CD4-positive, alpha-beta T cell treated with Interleukin-15 for 1 hour (primary cell): ENCODE measurements around the gene BRME1.
A peak's percentile ranks its signal among the peaks of the same experiment; 100 is the strongest.

Source experiments
- DNase-seq: peaks from one replicate; pipeline ENCODE4 v3.0.0-alpha.2; 2020

The BRME1 gene

DNA sequence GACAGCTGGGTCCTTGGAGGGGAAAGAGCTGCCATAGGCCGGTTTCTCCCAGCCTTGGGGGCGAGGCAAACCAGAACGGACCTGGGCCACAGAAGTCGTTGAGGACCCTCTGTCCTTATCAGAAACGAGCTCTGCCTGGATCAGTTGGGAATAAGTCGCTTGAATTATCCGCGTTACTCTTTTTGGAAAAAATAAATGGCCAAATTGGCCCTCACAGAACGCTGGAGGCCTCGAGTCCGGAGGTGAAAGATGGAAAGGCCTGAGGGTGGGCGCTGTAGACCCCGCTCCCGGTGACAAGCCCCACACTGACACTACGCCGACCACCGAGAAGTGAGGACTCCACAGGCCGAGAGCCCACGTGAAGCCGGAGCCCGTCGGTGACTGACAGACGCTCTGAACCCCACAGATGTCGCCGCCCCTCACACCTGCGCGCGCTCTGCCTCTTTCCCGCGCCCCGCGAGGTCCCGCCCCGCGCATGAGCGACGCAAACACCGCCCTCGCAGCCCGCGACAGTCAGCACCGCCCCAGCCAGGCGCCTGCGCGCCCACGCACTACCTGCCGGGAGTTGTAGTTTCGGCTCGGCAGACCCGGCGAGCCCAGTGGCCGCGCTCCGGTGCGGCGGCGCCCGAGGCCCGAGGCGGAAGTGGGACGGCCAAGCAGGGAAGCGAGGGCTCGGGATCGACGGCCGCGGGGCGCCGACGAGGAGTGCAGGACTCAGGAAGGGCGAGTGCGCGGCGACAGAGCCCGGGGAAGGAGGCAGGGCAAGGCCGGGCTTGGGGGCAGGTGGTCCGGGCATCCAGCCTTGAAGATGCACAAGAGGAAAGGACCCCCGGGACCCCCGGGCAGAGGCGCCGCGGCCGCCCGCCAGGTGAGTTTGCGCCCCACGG, at the start of gene BRME1, which contains the start of gene CC2D1A:
TSS of gene BRME1 (minus strand) at position 484 of the 887 bp plus-strand sequence. CDS start 1,225 bp downstream, outside the sequence.
TSS of gene CC2D1A (plus strand) at position 568 of the 887 bp plus-strand sequence. CDS start at position 809, 241 bp downstream.
- peak; percentile 94 for DNase-seq

DNA sequence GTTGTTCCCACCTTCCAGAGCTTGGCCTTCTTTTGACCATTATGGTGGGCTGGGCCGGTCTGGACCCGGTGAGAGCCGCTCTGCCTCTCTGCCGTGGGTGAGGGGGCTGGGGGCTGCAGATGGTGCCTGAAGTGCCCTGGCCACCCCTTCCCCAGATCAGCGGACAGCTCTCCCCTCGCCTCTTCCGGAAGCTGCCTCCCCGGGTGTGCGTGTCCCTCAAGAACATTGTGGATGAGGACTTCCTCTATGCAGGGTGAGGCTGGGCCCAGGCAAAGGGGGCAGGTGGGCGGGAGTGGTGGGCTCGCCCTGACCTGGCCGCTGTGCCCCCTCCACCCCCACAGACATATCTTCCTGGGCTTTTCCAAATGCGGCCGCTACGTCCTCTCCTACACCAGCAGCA, 48.3 kb upstream of the BRME1 start:
- no peak for DNase-seq

DNA sequence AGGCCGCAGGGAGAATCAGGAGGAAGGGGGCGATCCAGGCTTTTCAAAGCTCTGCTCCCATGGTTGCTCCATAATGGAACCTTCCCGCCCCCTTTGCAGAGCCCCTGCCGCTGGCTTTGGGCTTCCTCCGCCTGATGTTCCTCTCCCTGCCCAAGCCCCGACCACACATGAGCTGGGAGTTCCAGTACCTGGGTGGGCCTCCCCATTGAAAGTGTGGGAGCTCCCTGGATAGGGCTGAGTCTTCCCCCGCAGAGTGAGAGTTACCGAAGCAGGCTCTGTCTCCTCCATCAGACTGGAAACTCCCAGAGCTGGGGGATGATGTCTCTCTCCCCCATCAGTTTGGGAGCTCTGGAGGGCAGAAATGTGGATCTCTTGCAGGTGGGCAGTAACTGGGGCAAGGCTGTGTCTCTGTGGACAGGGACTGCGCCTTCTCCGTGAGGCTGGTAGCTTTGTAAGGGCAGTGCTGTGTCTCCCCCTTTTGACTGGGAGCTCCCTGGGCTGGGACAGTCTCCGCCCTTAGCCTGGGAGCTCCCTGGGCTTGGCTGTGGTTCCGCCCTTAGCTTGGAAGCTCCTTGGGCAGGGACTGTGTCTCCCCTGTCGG, 47.1 kb upstream of the BRME1 start:
- no peak for DNase-seq

DNA sequence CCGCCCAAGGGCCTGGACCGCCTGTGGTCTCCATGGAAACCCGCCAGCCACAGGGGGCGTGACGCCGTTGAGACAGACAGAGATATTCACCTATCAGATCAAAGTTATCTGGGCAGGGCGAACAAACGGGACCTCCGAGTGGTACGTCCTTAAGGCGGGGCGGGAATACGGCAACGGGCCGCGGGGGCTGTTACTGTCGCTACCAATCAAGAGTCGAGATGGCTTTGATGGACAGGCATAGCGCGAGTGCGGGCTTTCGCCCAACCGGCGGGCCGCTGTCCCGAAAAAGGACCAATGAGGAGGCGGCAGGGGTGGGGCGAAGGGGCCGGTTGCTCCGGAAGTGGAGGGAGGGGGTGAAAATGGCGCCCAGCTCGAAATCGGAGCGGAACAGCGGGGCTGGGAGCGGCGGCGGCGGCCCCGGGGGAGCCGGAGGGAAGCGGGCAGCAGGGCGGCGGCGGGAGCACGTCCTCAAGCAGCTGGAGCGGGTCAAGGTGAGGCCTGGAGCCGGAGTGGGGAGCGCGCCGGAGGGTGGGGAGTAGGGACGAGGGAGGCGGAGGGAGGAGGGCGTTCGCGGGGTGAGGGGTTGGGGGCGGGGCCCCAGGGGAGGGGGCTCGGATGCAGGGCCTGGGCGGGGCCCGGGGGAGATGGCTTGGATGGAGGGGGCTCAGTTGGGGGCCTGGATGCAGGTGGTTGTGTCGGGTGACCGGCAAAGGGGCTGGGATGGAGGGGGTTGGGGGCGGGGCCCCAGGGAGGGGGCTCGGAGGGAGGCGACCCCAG, 46.4 kb upstream of the BRME1 start, which contains the start of gene DCAF15:
TSS of gene DCAF15 (plus strand) at position 356 of the 777 bp plus-strand sequence. CDS start at position 360, 4 bp downstream.
- peak; percentile 100 for DNase-seq

DNA sequence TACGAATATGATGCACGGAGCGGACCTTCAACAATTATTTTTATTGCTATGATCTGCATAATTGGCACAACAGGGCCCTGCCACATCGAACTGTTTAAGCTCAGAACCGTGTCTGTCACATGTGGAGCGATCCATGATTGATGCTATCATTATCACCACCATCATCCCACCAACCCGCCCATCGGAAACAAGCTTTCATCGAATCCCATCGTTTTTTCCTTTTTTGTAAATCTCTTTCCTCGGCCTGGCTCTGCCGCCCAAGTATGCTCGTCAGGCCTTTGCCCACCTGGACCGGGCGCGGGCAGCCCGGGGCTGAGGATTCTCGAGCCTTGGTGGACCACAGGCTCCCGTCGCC, 45.9 kb upstream of the BRME1 start:
- DNase-seq = no peak

DNA sequence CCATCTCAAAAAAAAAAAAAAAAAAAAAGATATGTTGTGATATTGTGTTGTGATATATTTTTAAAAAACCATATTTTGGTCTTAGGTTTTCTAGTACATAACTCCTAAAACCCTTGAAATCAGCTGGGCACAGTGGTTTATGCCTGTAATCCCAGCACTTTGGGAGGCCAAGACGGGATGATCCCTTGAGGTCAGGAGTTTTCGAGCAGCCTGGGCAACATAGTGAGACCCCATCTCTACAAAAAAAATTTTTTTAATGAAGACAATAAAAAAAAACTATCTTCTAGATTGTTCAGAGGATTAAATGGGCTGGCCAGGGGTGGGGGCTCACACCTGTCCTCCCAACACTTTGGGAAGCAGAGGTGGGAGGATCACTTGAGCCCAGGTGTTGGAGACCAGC, 45.1 kb upstream of the BRME1 start:
- DNase-seq = no peak

DNA sequence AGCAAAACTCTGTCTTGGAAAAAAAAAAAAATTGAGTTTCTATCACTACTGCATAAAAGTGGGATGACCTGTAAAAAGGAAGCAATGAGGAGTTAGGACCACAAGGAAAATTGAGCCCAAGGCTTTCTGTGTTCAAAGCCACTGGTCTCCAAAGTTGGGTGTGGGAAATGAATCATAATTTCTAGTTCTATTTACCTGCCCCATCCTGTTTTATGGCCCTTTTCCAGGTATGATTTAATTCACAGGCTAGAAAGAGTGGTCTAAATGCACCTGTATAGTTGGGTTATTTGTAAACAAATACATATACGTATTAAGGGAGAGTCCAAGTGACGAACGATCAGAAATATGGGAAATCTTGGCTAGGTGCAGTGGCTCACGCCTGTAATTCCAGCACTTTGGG, 40.5 kb upstream of the BRME1 start:
- no peak for DNase-seq

DNA sequence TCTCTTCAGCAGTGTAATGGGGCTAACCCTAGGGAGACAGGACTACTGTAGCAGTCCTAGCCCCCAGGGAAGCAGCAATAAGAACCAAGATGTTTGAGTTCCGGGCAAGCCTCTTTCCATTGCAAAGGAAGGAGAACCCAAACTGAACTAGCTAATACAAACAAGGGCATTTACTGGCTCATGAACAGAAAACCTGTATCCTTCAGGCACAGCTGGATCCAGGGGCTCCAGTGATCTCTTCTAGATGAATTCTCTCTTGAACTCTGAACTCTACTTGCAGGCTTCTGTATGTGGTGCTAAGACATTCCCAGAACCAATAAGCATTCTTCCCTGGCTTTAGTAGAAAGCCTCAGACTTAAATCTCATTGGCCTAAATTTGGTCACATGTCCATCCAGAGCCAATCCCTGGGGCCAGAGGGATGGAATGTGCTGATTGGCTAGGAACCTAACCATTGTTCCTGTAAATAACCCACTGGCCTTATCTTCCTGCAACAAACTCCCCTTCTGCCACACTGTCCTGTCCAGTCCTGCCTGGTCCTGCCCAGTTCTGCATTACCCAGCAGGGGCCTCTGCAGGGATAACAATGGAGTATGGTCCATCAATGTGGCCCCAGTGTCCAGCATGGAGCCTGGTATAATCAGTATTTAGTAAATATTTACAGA, 36.2 kb upstream of the BRME1 start:
- DNase-seq = no peak

DNA sequence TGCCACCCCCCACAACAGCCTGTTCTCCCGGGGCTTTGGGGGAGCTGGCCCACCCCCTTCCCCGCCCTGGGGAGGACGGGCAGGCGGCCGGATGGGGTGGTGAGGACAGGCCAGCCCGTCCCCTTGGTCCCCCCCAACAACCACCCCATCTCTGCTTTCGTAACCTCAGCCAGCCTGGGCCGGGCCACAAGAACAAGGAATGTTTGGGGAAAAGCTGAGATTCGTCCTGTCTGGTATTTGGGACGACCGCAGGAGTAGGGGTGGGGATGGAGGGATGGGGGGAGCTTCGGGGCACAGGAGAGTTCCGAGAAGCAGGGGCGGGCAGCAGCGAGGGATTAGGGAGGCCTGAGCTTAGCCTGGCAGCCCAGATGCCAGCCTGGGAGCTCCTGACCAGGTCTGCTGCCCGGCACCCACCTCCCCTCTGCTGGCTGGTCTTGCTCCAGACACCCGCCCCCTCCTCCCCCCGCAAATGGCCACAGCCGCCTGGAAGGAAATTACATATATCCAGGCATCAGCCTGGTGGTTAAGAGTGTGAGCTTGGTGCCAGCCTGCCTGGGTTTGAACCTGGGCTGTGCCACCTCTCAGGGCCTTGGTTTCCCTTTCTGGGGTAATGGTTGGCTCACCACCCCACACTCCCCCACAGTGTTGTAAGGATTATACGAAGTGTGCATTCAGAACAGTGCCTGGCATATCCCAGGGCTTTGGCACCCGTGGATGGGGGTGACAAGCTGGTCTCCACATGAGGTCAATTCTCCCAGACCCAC, 32.6 kb upstream of the BRME1 start, which contains the start of gene PODNL1:
TSS of gene PODNL1 (minus strand) at position 117 of the 764 bp plus-strand sequence. CDS start 236 bp downstream, outside the sequence.
- no peak for DNase-seq

DNA sequence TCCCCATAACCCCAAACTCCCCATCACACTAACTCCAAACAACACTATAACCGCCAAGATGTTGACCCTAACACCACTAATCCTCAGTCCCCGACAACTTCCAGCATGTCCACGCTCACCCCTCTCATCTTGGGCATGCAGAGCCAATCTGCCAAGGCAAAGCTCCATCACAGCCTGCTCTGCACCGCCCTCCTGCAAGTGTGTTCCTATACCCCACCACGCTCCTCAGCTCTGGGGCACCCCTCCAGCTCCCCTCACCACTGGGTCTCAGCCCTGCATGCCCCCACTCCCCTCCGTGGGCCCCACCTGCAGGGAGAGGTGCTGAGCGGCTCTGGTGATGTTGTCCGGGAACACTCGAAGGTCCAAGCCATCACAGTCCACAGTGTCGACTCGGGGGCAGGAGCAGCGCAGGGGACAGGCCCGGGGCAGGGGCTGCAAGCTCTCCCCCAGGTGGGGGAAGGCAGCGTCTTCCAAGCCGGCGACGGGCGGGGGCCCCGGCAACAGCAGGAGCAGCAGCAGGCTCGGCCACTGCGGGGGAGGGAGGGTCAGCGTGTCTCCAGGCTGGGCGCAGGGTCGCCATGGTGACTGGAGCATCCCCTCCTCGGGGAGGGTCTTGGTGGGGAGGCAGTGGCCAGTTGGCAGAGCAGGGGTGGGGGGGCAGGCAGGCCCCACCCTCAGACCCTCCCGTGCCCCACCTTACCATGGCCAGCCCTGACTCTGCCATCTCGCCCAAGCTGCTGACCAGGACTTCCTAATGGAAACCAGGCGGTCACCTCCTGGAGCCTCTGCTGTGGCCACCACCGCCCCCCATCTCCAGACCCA, 31.8 kb upstream of the BRME1 start:
- no peak for DNase-seq

DNA sequence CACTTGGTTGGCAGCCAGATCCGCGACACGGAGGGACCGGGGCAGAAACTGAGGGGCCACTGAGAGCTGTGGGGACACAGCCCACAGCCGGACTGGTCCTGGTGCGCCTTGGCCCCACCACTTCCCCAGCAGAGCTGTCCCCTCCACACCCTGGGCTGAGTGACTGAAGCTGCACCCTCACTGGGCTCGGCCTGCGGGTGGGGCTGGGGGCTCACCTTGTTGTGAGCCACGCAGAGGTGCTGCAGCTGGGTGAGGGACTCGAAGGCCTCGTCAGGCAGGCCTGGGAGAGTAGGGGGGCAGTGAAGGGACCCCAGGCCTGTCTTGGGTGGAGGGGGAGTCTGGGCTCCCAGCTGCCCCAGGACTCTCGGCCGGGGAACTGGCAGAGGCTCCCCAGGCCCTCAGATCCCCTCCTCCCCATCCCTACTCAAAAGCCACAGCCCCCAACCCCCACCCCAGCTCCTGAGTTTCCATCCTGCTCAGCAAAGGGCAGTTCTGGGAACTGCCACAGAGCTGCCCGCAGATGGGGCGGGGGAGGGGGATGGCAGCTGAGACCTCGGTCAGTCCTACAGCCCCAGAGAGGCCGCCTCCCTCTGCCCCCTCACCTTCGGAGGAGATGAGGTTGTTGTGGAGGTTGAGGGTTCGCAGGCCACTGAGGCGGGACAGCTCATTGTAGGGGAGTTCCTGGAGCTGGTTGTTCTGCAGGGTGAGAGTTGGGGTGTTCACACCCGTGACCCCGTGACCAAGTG, 30.0 kb upstream of the BRME1 start:
- no peak for DNase-seq

DNA sequence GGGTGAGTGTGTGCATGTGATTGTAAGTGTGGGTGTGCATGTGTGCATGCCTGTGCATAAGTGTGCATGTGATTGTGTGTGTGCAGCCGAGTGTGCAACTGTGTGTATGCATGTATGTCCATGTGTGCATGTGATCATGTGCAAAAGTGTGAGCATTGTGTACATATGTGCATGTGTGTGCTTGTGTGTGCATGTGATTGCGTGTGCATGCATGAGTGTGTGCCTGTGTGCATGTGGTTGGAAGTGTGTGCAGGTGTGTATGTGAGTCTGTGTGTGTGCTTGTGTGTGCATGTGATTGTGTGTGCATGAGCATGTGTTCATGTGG, 28.8 kb upstream of the BRME1 start:
- no peak for DNase-seq

DNA sequence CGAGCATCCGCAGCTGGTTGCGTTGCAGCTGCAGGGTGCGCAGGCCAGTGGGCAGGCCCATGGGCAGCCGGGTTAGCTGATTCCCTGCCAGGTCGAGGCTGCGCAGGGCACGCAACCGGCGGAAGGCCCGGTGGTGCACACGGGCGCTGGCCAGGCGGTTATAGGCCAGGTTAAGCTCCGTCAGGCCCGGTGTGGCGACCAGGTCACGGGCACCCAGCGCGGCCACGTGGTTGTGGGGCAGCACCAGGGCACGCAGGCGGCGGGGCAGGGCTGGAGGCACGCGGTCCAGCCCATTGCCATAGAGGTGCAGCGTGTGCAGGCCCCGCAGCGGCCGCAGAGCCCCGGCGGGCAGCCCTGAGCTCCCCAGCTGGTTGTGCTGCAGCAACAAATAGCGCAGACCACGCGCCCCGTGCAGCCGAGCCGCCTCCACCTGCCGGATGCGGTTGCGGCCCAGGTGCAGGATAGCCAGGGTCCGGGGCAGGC, 27.0 kb upstream of the BRME1 start:
- no peak for DNase-seq

DNA sequence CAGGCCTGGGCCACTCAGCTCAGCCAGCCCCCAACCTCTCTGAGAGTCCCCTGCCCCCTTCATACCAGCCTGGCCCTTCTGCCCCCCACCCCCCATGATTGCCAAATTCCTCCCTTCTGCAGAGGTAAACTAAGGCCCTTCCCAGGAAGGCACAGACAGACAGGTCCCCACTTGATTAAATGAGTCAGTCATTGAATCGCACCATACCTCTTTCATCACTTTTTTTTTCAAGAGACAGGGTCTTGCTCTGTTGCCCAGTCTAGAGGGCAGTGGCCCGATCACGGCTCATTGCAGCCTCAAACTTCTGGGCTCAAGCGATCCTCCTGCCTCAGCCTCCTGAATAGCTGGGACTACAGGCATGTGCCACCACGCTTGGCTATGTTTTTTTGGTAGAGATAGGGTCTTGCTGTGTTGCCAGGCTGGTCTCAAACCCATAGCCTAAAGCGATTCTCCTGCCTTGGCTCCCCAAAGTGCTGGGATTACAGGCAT, 26.3 kb upstream of the BRME1 start:
- DNase-seq = no peak

DNA sequence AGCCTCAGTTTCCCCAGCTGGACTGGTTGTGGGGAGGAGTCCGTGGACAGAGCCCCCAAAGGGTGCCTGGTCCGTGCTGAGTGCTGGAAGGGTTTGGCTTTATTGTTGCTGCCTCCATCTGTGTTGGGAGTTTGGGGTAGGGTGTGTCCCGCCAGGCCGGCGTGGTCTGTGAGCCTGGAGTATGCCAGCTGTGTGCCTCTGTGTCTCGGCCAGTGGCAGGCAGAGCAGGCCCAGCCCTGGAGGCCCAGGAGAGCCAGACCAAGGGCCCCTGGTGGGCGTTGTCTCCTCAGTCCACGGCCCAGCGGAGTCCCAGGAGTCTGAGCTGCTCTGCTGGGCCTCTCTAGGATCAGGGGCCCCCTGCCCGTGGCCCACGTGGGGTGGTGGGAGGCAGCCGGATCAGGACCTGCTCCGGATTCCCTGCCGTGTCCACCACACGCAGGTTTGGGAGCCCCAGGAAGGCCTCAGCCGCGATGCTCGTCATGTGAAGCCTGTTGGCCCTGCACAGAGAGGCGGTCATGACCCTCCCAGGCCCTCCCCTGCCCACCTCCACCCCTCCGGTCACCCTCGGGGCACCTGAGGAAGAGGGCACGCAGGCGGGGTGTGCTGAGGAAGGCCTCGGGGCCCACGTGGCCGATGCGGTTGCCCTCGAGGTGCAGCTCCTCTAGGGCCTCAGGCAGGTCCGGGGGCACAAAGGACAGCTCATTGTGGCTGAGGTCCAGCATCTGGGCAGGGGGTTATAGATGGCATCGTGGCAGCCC, 25.7 kb upstream of the BRME1 start:
- DNase-seq = no peak

DNA sequence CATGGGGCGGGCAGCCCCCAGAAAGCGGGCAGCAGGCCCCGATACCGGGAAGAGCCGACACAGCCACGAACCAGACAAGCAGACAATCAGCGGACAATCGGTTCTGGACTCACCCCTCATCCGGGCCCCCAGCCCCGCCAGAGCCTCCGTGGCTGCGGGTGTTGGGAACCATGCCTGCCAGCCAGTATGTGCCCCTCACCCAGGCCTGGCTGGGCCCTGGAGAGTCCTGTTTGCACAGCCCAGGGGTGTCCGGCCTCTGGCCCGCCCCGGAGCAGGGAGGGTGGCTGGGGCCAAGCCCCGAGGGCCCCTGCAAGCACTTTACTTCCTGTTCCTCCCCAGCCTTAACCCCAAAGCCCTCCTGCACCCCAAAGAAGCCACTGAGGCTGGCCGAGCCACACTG, 24.5 kb upstream of the BRME1 start:
- no peak for DNase-seq

DNA sequence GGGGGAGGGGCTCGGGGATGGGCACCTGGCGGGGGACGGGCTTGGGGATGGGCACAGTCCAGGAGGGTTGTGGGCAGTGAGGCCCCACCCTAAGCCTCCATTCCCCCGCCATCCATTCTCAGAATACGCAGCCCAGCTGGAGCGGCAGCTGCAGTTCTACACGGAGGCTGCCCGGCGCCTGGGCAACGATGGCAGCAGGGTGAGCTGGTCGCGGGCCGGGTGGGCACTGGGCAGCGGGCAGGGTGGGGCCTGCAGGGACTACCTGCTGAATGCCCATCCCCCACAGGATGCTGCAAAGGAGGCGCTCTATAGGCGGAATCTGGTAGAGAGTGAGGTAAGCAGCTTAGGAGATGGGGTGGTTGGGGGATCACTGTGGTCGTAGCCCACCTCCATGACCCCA, 24.0 kb upstream of the BRME1 start:
- DNase-seq = no peak

DNA sequence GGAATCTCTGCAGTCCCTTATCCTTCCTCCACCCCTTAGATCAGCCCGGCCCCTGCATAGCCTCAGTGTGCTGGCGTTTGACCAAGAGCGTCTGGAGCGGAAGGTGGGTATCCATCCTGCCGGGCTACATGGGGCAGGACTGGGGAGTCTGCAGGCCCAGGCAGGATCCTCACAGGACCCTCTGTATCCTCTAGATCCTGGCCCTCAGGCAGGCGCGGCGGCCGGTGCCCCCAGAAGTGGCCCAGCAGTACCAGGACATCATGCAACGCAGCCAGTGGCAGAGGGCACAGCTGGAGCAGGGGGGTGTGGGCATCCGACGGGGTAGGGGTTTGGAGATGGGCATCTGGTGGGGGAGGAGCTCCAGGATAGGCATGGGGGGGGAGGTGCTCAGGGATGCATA, 23.4 kb upstream of the BRME1 start:
- no peak for DNase-seq

DNA sequence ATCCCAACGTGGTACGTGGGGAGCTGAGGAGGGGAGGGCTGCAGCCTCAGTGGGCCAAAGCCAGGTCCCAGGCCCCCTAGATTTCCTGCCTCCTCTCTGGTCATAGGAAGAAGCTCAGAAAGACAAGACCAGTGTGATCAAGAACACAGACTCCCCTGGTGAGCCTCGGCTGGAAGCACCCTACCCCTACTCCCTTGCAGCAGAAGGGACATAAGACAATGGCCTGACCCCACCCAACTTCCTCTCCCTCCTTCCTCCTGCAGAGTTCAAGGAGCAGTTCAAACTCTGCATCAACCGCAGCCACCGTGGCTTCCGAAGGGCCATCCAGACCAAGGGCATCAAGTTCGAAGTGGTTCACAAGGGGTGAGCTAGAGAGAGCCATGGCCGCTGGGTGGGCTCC, 20.8 kb upstream of the BRME1 start:
- no peak for DNase-seq
